ENCODE measurements around the gene RBM23.

- TF ChIP-seq CTCF (optimal IDR thresholded peaks at IDR 0.05 in 1 of 3, IDR thresholded peaks at IDR 0.05 in 1 of 3, conservative IDR thresholded peaks at IDR 0.05 in 1 of 3; ENCODE audit: extremely low read depth in 1 of 3, insufficient read depth in 2 of 3, low read length in 3 of 3) (no peak), EZH2 (IDR thresholded peaks at IDR 0.05; ENCODE audit: low read length) (no peak)
Observed at GRCh38 chr14:22919601-22919921, 612 bp upstream of the RBM23 start.
